Ovary (tissue), 3 donors: Measurements from ENCODE around the gene PKP2.

Experiments used
- EP300 ChIP-seq: sonication (generic); formaldehyde crosslinking; IDR thresholded peaks from one replicate; pipeline ENCODE4 v1.6.1; 2017; ENCODE audit warnings: antibody characterized with exemption
- POLR2A ChIP-seq: fragments of 450-650 bp; IDR thresholded peaks from one replicate; pipeline ENCODE4 v1.6.1; 2017; ENCODE audit warnings: antibody characterized with exemption, mild to moderate bottlenecking, moderate library complexity
- TF ChIP-seq, protein P1 (sequence below), 3 donors: fragments of 450-650 bp in 2 of 3; fragments of 200-600 bp in 1 of 3; IDR thresholded peaks; one replicate each; pipeline versions ENCODE4 v1.5.1 to v1.8.0; 2016 to 2022; ENCODE audit warnings: antibody characterized with exemption in 3 of 3, mild to moderate bottlenecking in 1 of 3
- donor health status: DM: no; HTN: no; CAD: no.

DNA sequence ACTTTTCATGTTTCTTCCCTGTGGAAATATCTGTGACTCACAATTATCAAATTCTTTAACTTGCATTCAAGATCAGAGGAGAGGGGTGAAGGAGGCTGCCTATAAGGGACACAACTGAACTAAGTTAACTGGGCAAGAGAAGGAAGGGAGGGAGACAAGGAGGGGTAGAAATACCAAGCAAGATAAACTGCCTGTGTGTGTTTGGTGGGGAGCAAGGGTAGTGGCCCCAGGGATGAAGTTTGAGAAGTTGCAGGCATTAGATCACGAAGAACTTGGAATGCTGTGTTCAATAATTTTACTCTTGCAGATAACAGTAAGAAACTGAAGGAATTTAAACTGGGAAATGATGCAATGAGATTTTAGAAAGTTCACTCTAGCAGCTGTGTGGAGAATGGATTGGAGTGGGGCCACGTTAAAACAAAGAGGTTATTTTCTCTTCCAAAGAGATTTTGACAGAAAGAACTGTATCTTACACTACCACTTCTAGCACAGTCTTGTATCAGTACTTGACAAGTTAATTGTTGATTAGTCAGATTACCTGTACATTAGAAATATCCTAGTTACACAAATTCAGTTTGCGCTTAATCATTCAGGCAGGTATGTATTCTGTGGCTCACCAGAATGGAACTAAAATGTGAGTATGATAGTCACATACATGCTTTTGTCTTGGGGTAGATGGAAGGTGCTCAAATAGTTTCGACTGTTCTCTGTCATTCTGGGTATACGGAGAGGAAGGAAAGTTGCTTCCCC lies 7.4 kb downstream of the PKP2 start:
- TF ChIP-seq, protein P1, sequence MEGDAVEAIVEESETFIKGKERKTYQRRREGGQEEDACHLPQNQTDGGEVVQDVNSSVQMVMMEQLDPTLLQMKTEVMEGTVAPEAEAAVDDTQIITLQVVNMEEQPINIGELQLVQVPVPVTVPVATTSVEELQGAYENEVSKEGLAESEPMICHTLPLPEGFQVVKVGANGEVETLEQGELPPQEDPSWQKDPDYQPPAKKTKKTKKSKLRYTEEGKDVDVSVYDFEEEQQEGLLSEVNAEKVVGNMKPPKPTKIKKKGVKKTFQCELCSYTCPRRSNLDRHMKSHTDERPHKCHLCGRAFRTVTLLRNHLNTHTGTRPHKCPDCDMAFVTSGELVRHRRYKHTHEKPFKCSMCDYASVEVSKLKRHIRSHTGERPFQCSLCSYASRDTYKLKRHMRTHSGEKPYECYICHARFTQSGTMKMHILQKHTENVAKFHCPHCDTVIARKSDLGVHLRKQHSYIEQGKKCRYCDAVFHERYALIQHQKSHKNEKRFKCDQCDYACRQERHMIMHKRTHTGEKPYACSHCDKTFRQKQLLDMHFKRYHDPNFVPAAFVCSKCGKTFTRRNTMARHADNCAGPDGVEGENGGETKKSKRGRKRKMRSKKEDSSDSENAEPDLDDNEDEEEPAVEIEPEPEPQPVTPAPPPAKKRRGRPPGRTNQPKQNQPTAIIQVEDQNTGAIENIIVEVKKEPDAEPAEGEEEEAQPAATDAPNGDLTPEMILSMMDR (IDR thresholded peaks at IDR 0.05): no peak
- TF ChIP-seq POLR2A (no peak), EP300 (no peak)
